Breast epithelium (tissue), 3 donors: ENCODE results near the gene SLC44A1.

Experiments used
- POLR2AphosphoS5 ChIP-seq, 3 donors: sonication (generic); formaldehyde crosslinking; IDR thresholded peaks; one replicate each; pipeline ENCODE4 v1.6.1; 2017; ENCODE audit warnings: antibody characterized with exemption in 3 of 3
- TF ChIP-seq, protein P1 (sequence below), 3 donors: fragments of 450-650 bp; IDR thresholded peaks; one replicate each; pipeline ENCODE4 v1.5.1; 2016 to 2017; ENCODE audit warnings: antibody characterized with exemption in 3 of 3, mild to moderate bottlenecking in 3 of 3, moderate library complexity in 3 of 3

DNA sequence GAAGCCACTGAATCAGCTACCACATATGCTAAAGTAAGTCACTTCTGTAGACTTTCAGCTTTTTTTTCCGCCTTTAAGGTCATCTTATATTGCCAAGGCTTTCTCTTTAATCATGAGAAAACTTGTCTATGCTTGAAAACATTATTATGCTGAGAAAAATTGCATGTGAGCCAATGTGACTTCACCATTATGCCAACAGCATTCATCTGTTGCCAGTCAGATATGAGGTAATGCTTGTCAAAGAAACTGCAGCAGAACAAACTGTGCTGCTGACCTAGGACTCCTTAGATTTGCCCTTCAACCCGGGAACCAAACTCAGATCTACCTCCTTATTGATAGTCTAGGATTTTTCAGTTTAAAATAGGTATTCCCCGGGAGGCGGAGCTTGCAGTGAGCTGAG is 34.3 kb downstream of the SLC44A1 start:
- TF ChIP-seq, protein P1, sequence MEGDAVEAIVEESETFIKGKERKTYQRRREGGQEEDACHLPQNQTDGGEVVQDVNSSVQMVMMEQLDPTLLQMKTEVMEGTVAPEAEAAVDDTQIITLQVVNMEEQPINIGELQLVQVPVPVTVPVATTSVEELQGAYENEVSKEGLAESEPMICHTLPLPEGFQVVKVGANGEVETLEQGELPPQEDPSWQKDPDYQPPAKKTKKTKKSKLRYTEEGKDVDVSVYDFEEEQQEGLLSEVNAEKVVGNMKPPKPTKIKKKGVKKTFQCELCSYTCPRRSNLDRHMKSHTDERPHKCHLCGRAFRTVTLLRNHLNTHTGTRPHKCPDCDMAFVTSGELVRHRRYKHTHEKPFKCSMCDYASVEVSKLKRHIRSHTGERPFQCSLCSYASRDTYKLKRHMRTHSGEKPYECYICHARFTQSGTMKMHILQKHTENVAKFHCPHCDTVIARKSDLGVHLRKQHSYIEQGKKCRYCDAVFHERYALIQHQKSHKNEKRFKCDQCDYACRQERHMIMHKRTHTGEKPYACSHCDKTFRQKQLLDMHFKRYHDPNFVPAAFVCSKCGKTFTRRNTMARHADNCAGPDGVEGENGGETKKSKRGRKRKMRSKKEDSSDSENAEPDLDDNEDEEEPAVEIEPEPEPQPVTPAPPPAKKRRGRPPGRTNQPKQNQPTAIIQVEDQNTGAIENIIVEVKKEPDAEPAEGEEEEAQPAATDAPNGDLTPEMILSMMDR (IDR thresholded peaks at IDR 0.05): no peak
- TF ChIP-seq POLR2AphosphoS5 (IDR thresholded peaks at IDR 0.05): no peak
